ENCODE data around the gene HMGCS2.

Gene HMGCS2

GRCh38 chr1:119762409-119762808 is 6.3 kb downstream of the HMGCS2 start:
- no peak for DNase-seq (ENCODE audit: low read depth)

- no peak for DNase-seq (ENCODE audit: low read depth)
Measured at GRCh38 chr1:119758584-119758983, 10.1 kb downstream of the HMGCS2 start.

DNA sequence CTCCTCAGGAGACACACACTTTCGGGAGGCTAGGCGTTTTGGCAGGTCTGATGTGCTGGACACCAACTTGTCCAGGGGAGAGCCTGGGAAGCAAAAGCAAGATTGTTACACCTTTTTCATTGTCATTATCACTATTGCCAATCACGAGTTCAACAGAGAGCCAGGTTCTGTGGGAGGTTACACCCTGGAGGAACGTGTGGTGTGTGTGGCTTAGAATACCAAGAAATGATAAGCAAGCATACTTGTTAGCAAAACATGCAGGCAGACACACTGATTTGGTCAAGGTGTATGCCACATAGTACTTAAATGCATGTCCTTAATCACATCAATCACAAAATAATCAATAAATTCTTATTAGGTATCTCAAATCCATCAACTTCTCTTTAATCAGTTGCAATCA is 16.1 kb downstream of the HMGCS2 start:
- DNase-seq (ENCODE audit: low read depth): no peak

DNA sequence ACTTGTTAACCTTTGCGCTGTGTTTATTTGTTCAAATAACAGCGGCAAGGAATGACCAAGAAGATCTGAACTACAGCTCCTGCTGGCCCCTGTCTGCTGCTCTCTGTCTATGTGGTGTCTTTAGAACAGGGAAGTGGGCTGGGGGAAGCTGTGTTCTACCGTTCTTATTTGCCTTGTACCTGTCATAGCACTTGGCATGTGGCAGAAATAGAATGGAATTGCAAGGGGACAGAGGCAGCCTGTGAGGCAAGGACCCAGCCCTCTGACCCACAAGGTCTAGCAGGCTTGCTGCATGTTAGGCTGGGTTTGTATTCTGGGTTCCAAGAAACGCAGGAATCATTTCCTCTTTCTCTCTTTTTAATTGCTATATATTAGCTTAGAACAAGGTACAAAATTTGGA is 20.7 kb downstream of the HMGCS2 start:
- no peak for DNase-seq (ENCODE audit: low read depth)

DNA sequence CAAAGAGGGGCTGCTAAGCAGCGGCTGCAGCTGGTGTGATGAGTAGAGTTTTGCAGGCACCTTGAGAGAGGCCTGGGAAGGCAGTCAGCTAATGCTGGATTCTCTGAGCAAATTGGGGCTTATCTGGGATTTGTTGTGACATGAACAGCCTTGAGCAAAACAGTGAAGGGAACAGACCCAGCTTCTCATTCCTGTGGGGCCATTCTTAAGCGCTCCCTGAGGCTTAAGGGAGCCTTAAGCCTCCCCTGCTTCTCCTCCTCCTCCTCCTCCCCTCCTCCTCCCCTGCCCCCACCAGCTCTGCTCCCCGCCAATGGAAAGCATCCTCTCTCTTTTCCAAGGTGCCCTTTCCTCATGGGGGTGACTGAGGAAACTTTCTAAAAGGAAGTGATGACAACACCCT is 21.3 kb downstream of the HMGCS2 start:
- no peak for DNase-seq (ENCODE audit: low read depth)

- DNase-seq (ENCODE audit: low read depth): no peak
Measured at GRCh38 chr1:119745034-119745433, 23.7 kb downstream of the HMGCS2 start.

- DNase-seq (ENCODE audit: low read depth): no peak
Measured at GRCh38 chr1:119744598-119744942, 24.1 kb downstream of the HMGCS2 start.

DNA sequence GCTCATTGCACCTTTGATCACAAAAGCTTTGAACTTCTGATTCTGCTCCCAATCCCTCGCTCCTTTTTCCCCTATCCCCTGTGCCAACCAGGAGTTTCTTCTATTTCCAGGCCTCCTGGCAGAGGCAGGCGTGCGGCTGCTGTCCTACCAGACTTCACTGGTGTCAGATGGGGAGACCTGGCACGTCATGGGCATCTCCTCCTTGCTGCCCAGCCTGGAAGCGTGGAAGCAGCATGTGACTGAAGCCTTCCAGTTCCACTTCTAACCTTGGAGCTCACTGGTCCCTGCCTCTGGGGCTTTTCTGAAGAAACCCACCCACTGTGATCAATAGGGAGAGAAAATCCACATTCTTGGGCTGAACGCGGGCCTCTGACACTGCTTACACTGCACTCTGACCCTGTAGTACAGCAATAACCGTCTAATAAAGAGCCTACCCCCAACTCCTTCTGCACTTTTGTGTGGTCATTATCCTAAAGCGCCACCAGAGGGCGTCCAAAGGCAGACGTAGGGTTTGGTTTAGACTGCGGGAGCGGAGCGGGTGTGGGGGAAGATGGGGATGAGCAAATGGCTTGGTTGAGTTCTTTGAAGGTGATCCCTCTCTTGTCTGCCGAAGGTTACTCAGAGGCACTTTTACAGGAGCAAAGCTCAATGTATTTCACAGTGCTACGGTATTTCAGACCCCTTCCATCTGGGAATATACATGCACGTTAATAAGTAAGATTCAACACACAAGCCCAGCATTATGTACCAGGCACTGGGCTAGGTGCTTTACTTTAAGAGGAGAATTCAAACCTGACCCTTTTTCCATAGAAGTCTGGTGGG is 24.7 kb downstream of the HMGCS2 start:
- DNase-seq (ENCODE audit: low read depth): peak; percentile 23

- no peak for DNase-seq (ENCODE audit: low read depth)
Measured at GRCh38 chr1:119743308-119743707, 25.4 kb downstream of the HMGCS2 start.

DNA sequence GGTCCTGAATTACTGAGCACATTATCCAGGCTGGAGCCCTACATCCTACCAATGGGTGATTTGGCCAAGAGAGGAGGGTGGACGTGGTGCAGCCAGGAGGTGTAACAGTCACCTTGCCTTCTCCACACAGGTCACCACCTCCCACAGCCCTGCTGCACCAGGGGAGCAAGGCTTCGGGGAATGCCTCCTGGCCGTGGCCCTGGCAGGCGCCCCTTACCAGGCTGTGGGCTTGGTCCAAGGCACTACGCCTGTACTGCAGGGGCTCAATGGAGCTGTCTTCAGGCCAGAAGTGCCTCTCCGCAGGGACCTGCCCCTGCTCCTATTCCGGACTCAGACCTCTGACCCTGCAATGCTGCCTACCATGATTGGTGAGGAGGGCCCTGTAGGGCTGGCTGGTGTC is 26.0 kb downstream of the HMGCS2 start:
- DNase-seq (ENCODE audit: low read depth): no peak

- DNase-seq (ENCODE audit: low read depth): no peak
Measured at GRCh38 chr1:119742202-119742601, 26.5 kb downstream of the HMGCS2 start.

DNA sequence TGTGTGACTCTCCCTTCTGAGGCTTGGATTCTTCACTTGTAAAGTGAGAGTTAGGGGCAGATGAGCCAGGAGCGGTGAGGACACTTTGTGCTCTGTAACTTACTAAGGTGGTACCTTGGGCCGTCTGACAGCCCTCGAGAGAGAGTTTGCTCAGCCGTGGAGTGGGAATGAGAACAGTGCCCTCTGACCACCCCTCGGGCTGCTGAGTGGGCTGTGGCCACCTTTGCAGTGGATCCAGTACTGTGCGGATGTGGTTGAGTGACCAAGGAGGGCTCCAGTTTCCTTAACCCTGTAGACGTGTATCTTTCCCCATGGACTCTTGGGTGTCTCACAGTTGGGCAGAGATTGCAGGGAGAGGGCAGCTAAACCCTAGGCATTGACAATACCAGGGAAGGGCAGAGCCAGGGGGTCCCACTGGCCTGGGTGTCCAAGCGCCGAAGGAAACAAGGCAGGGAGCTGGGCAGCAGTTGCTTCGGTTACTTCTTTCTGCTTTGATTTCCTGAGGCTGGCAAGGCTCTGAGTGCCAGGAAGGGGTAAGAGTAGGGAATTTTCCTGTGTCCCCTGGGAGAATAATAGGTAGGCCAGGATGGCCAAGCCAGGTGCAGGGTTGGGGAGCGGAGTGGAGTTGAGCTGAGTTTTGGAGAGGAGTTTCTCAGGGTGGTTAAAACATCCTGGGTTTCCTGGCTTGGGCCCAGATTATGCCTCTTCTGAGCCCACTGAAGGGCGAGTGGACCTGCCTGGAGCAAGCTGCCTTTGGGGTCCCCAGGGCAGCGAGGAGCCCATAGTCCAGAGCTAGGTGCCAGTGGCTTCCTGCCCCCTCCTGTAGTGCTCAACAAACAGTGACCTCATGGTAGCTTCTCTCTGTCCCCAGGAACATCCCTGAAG is 27.6 kb downstream of the HMGCS2 start:
- no peak for DNase-seq (ENCODE audit: low read depth)

GRCh38 chr1:119740261-119740660 is 28.4 kb downstream of the HMGCS2 start:
- DNase-seq (ENCODE audit: low read depth): no peak

- DNase-seq (ENCODE audit: low read depth): no peak
Measured at GRCh38 chr1:119739150-119739549, 29.6 kb downstream of the HMGCS2 start.

DNA sequence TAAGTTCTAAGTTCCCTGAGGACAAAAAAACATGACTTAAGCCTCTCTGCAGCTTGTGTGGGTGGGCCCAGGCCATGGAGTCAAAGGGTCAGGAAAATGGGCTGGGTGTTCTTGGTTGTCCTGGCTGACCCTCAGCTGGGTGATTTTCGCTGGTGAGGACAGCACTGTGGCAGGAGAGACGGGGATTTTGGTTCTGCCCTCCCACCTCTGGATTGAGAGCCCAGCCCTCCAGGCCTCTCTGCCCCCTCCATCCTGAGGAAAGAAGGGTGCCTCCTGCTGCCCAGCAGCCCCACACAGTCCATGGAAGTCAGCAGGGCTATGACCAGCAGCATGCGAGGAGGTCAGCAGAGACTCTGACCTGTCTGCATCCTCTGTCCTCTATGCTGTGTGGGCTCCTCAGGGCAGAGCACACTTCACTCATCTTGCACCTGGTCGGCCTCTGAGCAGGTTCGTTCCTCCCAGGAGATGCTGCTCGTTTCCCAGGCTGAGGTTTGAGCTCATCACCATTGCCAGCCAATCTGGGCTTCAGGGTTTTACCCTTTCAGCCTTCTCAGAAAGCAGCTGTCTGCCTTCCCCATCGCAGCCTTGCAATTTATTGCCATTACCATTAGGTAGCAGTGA is 30.5 kb downstream of the HMGCS2 start:
- DNase-seq (ENCODE audit: low read depth): no peak

DNA sequence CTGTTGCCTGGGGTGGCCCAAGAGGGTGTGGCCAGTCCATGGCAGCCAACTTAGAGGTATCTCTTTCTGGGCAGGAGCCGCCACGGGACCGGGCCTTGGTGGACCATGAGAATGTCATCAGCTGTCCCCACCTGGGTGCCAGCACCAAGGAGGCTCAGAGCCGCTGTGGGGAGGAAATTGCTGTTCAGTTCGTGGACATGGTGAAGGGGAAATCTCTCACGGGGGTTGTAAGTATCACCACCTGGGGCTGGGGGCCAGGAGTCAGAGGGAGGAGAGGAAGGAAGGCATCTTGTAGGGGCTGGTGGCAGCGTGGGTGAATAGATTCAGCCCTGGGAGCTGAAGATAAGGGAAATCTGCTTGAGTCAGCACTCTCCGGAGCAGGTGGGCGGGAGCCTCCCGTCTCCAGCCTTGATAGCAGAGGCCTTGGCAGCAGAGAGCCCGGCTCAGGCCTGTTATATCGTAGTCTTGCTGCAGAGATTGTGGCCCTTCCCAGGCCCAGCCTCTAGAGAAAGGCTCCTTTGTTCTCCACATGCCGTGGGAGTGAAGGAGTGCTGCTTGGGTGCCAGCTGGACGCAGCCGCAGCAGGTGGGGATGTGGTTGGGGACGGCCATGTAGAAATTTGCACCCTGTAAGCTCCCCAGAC is 31.5 kb downstream of the HMGCS2 start:
- no peak for DNase-seq (ENCODE audit: low read depth)

DNA sequence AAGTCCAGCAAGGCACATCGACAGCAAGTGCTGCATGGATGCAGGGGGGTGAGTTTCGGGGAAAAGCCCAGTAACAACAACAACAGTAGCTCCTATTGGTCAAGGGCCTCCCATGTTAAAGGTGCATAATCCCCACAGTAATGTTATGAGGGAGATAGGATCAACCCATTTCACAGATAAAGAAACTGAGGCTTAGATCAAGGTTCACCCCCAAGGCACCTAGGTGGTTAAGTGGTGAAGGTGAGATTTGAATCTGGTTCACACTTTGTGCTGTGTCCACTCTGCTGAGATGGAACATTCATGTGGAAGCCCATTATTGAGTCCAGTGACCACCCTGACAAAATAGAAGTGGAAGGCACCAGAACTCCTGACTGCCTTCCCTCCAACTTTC is 32.1 kb downstream of the HMGCS2 start:
- no peak for DNase-seq (ENCODE audit: low read depth)

GRCh38 chr1:119735217-119735616 is 33.5 kb downstream of the HMGCS2 start:
- no peak for DNase-seq (ENCODE audit: low read depth)

- no peak for DNase-seq (ENCODE audit: low read depth)
Measured at GRCh38 chr1:119733754-119734153, 35.0 kb downstream of the HMGCS2 start.

- DNase-seq (ENCODE audit: low read depth): no peak
Measured at GRCh38 chr1:119732465-119733168, 36.1 kb downstream of the HMGCS2 start.

- no peak for DNase-seq (ENCODE audit: low read depth)
Measured at GRCh38 chr1:119731741-119732430, 36.8 kb downstream of the HMGCS2 start.

All from stimulated activated CD8-positive, alpha-beta memory T cell treated with anti-CD3 and anti-CD28 coated beads, Interleukin-4, amount 100 ng/mL, for 24 hours (primary cell).